HEK293 (cell line): ENCODE data around the gene ZCCHC7.

ENCODE experiments used
- CTCF ChIA-PET: fragments of 350-600 bp; formaldehyde crosslinking; extraction: SDS; loops from one replicate; lab custom pipeline; 2021; ENCODE audit warnings: antibody characterized with exemption; lab: Yijun Ruan, JAX
- POLR2A ChIA-PET: fragments of 300-600 bp; formaldehyde crosslinking; extraction: SDS; loops from one replicate; lab custom pipeline; 2020; ENCODE audit warnings: antibody characterized with exemption, inconsistent platforms; lab: Yijun Ruan, JAX
- H3K27ac ChIP-seq: fragments of 200-500 bp; sonication (Bioruptor generic); 2 replicates; pipeline ENCODE4 v1.5.1; 2014; ENCODE audit warnings: low read depth, low read length, control low read depth, inconsistent platforms; ENCODE audit errors: extremely low read depth
- H3K36me3 ChIP-seq, 2 experiments: fragments of 200-500 bp in 1 of 2; sonication (Bioruptor generic) in 1 of 2; 1 replicate in 1 of 2; 2 replicates in 1 of 2; pipeline ENCODE4 v1.5.1; 2014 to 2017; ENCODE audit warnings: inconsistent platforms in 2 of 2, low read length in 2 of 2; ENCODE audit not compliant: control insufficient read depth in 2 of 2, insufficient read depth in 1 of 2
- H3K4me1 ChIP-seq: fragments of 200-500 bp; sonication (Bioruptor generic); 2 replicates; pipeline ENCODE4 v1.5.1; 2014; ENCODE audit warnings: mild to moderate bottlenecking, low read length, inconsistent platforms; ENCODE audit not compliant: control insufficient read depth, insufficient read depth
- H3K4me3 ChIP-seq: 2 replicates; pipeline ENCODE4 v1.5.1; 2011; ENCODE audit warnings: low read depth, mild to moderate bottlenecking, control low read depth, low read length, moderate library complexity
- H3K9me3 ChIP-seq: fragments of 200-500 bp; sonication (Bioruptor generic); 2 replicates; pipeline ENCODE4 v1.5.1; 2014; ENCODE audit warnings: low read depth, low read length, inconsistent platforms; ENCODE audit not compliant: control insufficient read depth, insufficient read depth
- FEZF1 ChIP-seq: fragments of 450-650 bp; formaldehyde crosslinking; IDR thresholded peaks from 2 replicates; pipeline ENCODE4 v1.5.1; 2016; ENCODE audit warnings: missing biosample characterization, missing genetic modification characterization
- KLF9 ChIP-seq: fragments of 450-650 bp; formaldehyde crosslinking; IDR thresholded peaks from 2 replicates; pipeline ENCODE4 v1.5.1; 2016; ENCODE audit warnings: missing biosample characterization, missing genetic modification characterization, low read depth
- MEIS1 ChIP-seq: sonication (generic); formaldehyde crosslinking; IDR thresholded peaks from 2 replicates; pipeline ENCODE4 v1.8.1; 2022; ENCODE audit warnings: missing genetic modification reagents, mild to moderate bottlenecking, borderline replicate concordance
- OVOL3 ChIP-seq: fragments of 450-650 bp; formaldehyde crosslinking; IDR thresholded peaks from 2 replicates; pipeline ENCODE4 v1.5.1; 2016; ENCODE audit warnings: missing biosample characterization, missing genetic modification characterization
- WT1 ChIP-seq: fragments of 450-650 bp; formaldehyde crosslinking; IDR thresholded peaks from 2 replicates; pipeline ENCODE4 v1.5.1; 2016; ENCODE audit warnings: missing biosample characterization, missing genetic modification characterization
- ZNF121 ChIP-seq: fragments of 450-650 bp; formaldehyde crosslinking; IDR thresholded peaks from 2 replicates; pipeline ENCODE4 v1.5.1; 2016; ENCODE audit warnings: missing biosample characterization, missing genetic modification characterization
- ZNF146 ChIP-seq: fragments of 450-650 bp; formaldehyde crosslinking; IDR thresholded peaks from 2 replicates; pipeline ENCODE4 v1.5.1; 2016; ENCODE audit warnings: missing biosample characterization, missing genetic modification characterization
- ZNF148 ChIP-seq: fragments of 450-650 bp; formaldehyde crosslinking; IDR thresholded peaks from 2 replicates; pipeline ENCODE4 v1.5.0; 2017; ENCODE audit warnings: missing biosample characterization, missing genetic modification characterization, borderline replicate concordance
- ZNF311 ChIP-seq: fragments of 450-650 bp; formaldehyde crosslinking; IDR thresholded peaks from 2 replicates; pipeline ENCODE4 v1.5.1; 2017; ENCODE audit warnings: missing biosample characterization, missing genetic modification characterization, borderline replicate concordance
- ZNF335 ChIP-seq: fragments of 450-650 bp; formaldehyde crosslinking; conservative IDR thresholded peaks from 2 replicates; pipeline ENCODE4 v1.5.1; 2016; ENCODE audit warnings: missing biosample characterization, missing genetic modification characterization
- ZNF433 ChIP-seq: fragments of 450-650 bp; formaldehyde crosslinking; IDR thresholded peaks from 2 replicates; pipeline ENCODE4 v1.5.1; 2016; ENCODE audit warnings: missing biosample characterization, missing genetic modification characterization, low read depth
- ZNF558 ChIP-seq: fragments of 450-650 bp; formaldehyde crosslinking; IDR thresholded peaks from 2 replicates; pipeline ENCODE4 v1.5.1; 2016; ENCODE audit warnings: missing biosample characterization, missing genetic modification characterization
- ZNF560 ChIP-seq: fragments of 450-650 bp; formaldehyde crosslinking; IDR thresholded peaks from 2 replicates; pipeline ENCODE4 v1.5.1; 2017; ENCODE audit warnings: missing biosample characterization, missing genetic modification characterization, borderline replicate concordance
- ZNF692 ChIP-seq: fragments of 450-650 bp; formaldehyde crosslinking; IDR thresholded peaks from 2 replicates; pipeline ENCODE4 v1.5.1; 2016; ENCODE audit warnings: missing biosample characterization, missing genetic modification characterization
- ZNF768 ChIP-seq: fragments of 450-650 bp; formaldehyde crosslinking; IDR thresholded peaks from 2 replicates; pipeline ENCODE4 v1.5.1; 2018; ENCODE audit warnings: missing biosample characterization, mild to moderate bottlenecking, missing genetic modification characterization
- ZNF843 ChIP-seq: fragments of 450-650 bp; formaldehyde crosslinking; IDR thresholded peaks from 2 replicates; pipeline ENCODE4 v1.5.1; 2016; ENCODE audit warnings: missing biosample characterization, missing genetic modification characterization
- ZSCAN23 ChIP-seq: fragments of 450-650 bp; formaldehyde crosslinking; IDR thresholded peaks from 2 replicates; pipeline ENCODE4 v1.5.1; 2016; ENCODE audit warnings: missing biosample characterization, missing genetic modification characterization
- ZXDB ChIP-seq: fragments of 450-650 bp; formaldehyde crosslinking; IDR thresholded peaks from 2 replicates; pipeline ENCODE4 v1.5.1; 2016; ENCODE audit warnings: missing biosample characterization, missing genetic modification characterization
- TF ChIP-seq, protein P1 (sequence below): fragments of 450-650 bp; formaldehyde crosslinking; IDR thresholded peaks from 2 replicates; pipeline ENCODE4 v1.5.1; 2017; ENCODE audit warnings: missing biosample characterization, missing genetic modification characterization

ZCCHC7 gene

DNA sequence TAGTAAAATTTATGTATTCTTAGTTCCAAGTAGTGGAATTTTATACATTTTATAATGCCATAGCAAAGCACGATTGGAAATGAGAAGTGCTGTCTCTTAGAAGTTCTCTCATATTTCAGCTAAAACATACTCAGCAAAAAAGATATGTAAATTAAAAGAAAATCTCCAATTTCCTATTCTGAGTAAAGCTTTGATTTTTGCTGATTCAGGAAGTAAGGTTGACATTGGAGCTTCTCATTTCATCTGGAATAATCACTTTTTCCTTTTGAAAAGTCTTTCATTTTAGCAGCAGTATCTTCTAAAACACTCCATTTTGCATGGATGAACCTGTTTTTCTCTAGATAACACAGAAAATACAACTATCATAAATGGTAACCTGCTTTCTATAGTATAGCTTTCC, 121.0 kb downstream of the ZCCHC7 start (continued):
- TF ChIP-seq ZNF560 (tag by site-specific recombination) = no peak
- no peak for TF ChIP-seq FEZF1 (tag by site-specific recombination)
- TF ChIP-seq ZXDB = no peak
- TF ChIP-seq ZNF768 (tag by site-specific recombination) = no peak

DNA sequence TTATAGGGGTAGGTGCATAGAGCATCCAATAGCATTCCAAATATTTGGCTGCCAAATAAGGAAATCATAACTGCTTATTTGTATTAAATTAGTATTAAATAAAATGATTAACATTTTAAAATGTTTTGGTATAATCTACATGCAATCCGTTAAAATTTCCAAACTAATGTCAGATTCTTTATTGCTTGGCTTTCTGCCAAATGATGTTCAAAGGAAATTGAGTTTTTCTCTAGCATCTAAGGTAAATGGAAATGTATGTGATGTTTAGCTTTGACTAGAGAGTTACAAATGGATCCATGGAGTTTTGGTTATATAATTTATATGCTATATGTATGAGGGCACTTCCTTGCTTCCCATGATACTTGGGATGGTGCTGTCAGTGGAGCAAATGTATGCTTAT, 121.7 kb downstream of the ZCCHC7 start:
- H3K27ac ChIP-seq = no peak overlapping the region
- ChIA-PET CTCF (no interaction called here), POLR2A (no interaction called here)
- no peaks in the 10 kb centered on the region for H3K9me3 ChIP-seq
- H3K4me1 ChIP-seq = no peaks in the 10 kb centered on the region
- no peaks in the 10 kb centered on the region for H3K36me3 ChIP-seq
- no peak overlapping the region for H3K4me3 ChIP-seq
- TF ChIP-seq OVOL3 (tag by site-specific recombination) = no peak

DNA sequence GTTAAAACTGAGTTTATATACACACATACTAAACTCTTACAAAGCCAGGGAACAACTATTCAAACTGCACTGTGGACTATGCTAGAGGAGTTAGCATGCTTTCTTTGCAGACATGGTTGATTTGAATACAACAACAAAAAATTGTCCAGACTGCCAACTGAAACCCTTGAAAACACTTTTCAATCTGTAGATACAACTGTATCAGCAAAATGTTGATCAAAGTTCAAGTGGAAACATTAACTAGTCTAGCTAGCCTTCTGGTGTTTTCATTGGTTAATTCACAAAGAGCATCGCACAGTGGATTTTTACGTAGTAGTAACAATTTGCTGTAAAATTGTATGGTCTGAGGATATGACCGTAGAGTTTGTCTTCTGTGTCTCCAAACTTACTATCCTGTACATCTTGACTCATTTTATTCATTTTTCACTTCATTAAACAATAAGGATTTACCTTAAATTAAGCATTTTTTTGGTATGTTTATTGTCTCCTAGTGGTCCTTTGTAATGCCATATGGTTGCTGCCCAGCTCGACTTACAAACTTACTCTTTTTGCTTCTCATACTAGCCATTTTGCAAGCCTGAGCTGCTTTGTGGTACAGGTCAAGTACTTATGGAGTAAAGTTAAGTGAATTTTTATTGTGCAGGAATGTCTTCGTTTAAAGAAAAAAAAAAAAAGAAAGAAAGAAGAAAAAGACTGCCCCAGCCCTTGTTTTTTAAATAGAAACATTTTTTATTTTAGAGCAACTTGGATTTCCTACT, 123.4 kb downstream of the ZCCHC7 start:
- Histone ChIP-seq H3K4me3 (no peak overlapping the region), H3K36me3 (no peaks in the 10 kb centered on the region), H3K27ac (no peak overlapping the region), H3K9me3 (no peaks in the 10 kb centered on the region), H3K4me1 (no peaks in the 10 kb centered on the region)
- TF ChIP-seq ZNF335 (0 out of 2 replicates have a peak, but pooled peaks have one; percentile 17), ZNF146 (no peak)
- CTCF ChIA-PET = no interaction called here
- POLR2A ChIA-PET = no interaction called here

DNA sequence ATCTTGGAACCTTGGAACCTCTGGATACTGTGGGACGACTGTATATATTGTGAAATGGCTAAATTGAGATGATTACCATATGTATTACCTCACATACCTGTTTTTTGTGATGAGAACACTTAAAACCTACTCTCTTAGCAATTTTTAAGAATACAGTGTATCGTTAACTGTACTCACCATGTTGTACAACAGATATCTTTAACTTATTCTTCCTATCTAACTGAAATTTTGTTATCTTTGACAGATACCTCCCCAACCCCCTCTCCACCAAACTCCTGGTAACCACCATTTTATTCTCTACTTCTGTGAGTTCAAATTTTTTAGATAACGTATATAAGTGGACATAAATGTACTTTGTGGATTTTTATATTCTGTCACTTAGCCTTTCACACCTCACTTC, 126.5 kb downstream of the ZCCHC7 start:
- CTCF ChIA-PET = interaction anchor here (0.6 kb wide), 1 partner anchor 28 kb away, joined by 4 read pairs; no protein-coding TSS in a partner anchor
- POLR2A ChIA-PET = no interaction called here
- Histone ChIP-seq H3K4me3 (no peak overlapping the region), H3K36me3 (no peaks in the 10 kb centered on the region), H3K27ac (no peak overlapping the region), H3K9me3 (no peaks in the 10 kb centered on the region), H3K4me1 (no peaks in the 10 kb centered on the region)
- TF ChIP-seq ZNF843 = no peak
- no peak for TF ChIP-seq ZNF692
- no peak for TF ChIP-seq WT1 (tag by site-specific recombination)
- TF ChIP-seq MEIS1 (CRISPR knock-in tag) = no peak
- no peak for TF ChIP-seq ZNF558 (tag by site-specific recombination)
- TF ChIP-seq ZSCAN23 = no peak
- no peak for TF ChIP-seq ZNF121 (tag by site-specific recombination)
- TF ChIP-seq ZNF433 (tag by site-specific recombination) = no peak
- no peak for TF ChIP-seq KLF9 (tag by site-specific recombination)
- TF ChIP-seq, all 188 proteins: peak for 0

DNA sequence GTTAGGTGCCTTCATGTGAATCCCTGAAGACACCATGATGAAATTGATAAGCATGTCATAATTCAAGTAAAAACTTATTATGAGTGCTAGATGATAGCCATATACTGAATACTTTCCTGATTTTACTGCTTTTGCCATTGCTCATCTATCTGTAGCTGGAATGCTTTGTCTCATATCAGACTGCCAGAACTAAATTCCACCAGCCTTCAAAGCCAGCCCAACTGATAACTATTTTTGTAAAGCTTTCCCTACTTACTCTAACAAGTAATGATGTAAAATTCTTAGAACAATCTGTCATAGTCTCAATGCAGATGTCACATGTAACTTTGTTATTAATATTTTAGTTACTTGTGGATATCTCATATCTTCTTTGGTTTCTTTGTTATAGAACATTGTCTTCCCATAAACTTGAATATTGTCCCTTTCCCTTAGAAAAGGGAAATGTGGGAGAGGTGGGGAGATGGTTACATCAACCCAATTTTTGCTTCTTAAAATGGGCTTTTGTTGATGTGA, 128.3 kb downstream of the ZCCHC7 start:
- CTCF ChIA-PET = interaction anchor here (0.7 kb wide), 1 partner anchor 168 kb away, joined by 3 read pairs; no protein-coding TSS in a partner anchor
- Histone ChIP-seq H3K36me3 (no peaks in the 10 kb centered on the region), H3K27ac (no peak overlapping the region), H3K4me3 (no peak overlapping the region), H3K9me3 (no peaks in the 10 kb centered on the region), H3K4me1 (no peaks in the 10 kb centered on the region)
- POLR2A ChIA-PET = no interaction called here
- TF ChIP-seq ZNF311 (tag by site-specific recombination) = no peak
- TF ChIP-seq ZNF148 (tag by site-specific recombination) = no peak
- TF ChIP-seq, protein P1, sequence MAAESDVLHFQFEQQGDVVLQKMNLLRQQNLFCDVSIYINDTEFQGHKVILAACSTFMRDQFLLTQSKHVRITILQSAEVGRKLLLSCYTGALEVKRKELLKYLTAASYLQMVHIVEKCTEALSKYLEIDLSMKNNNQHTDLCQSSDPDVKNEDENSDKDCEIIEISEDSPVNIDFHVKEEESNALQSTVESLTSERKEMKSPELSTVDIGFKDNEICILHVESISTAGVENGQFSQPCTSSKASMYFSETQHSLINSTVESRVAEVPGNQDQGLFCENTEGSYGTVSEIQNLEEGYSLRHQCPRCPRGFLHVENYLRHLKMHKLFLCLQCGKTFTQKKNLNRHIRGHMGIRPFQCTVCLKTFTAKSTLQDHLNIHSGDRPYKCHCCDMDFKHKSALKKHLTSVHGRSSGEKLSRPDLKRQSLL (tag by site-specific recombination) = no peak
